Measurements from ENCODE around the gene WFDC9.
"Not testable (repeated sequence)": the region's sequence is repeated elsewhere in the genome, so short reads cannot be mapped to it uniquely, and the experiment has no call there.

WFDC9 gene

DNA sequence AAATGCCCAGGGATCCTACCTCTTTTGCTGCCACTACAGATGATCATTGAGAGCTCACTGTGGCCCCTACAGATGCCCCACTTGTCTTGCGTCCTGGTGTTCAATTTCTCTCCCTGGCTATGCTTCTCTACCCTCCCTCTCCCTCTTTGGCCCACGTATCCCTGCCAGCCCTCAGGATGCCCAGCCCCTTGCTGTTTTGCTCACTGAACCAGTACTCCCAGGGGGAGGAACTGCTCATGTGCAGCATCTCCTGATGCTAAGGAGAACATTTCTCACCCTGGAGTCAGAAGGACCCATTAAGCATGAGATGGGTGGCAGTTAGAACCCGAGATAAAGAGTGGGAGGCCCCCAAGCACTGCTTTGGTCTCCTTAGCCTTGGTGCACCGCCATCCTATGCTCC is at the start of gene WFDC9:
TSS of gene WFDC9 (minus strand) at position 101 of the 400 bp plus-strand sequence. CDS start 21,103 bp downstream, outside the sequence.
- DNase-seq (ENCODE audit: low spot score): no peak

DNA sequence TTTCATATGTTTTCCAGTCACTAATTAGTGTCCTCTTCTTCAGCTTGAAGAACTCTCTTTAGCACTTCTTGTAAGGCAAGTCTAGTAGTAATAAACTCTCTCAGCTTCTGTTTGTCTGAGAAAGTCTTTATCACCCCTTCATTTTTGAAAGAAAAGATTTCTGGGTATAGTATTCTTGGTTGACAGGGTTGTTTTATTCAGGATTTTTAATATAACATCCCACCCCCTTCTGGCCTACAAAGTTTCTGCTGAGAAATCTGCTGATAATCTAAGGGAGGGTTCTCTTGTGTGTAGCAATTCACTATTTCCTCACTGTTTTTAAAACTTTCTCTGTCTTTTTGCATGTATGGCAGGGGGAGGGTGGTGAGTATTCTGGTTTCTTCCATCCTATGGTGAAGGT is 48.6 kb upstream of the WFDC9 start:
- DNase-seq (ENCODE audit: low spot score): no peak

GRCh38 chr20:45672765-45673164 is 41.7 kb upstream of the WFDC9 start:
- DNase-seq (ENCODE audit: low spot score): no peak

DNA sequence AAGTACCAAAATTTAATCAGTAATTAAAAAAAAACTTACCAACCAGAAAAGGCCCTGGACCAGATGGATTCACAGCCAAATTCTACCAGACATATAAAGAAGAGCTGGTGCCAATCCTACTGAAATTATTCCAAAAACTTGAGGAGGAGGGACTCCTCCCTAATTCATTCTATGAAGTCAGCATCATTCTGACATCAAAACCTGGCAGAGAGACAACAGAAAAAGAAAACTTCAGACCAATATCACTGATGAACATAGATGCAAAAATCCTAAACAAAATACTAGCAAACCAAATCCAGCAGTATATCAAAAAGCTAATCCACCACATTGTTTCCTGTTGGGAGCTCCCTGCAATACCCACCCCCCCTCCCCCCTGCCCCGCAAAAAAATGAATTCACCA is 39.1 kb upstream of the WFDC9 start, which contains the start of gene WFDC11:
TSS of gene WFDC11 (minus strand) at position 101 of the 400 bp plus-strand sequence. CDS start 19,639 bp downstream, outside the sequence.
- no peak for DNase-seq (ENCODE audit: low spot score)

DNA sequence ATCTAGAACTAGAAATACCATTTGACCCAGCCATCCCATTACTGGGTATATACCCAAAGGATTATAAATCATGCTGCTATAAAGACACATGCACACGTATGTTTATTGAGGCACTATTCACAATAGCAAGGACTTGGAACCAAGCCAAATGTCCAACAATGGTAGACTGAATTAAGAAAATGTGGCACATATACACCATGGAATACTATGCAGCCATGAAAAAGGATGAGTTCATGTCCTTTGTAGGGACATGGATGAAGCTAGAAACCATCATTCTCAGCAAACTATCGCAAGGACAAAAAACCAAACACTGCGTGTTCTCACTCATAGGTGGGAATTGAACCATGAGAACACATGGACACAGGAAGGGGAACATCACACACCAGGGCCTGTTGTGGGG is 26.0 kb upstream of the WFDC9 start:
- not testable (repeated sequence) for DNase-seq (ENCODE audit: low spot score)

DNA sequence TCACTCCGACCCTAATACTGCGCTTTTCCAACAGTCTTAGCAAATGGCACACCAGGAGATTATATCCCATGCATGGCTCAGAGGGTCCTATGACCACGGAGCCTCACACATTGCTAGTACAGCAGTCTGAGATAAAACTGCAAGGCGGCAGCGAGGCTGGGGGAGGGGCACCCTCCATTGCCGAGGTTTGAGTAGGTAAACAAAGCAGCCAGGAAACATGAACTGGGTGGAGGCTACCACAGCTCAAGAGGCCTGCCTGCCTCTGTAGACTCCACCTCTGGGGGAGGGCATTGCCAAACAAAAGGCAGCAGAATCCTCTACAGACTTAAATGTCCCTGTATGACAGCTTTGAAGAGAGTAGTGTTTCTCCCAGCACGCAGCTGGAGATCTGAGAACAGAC is 20.6 kb upstream of the WFDC9 start:
- not testable (repeated sequence) for DNase-seq (ENCODE audit: low spot score)

- DNase-seq (ENCODE audit: low spot score): no peak
Observed at GRCh38 chr20:45649312-45649863, 18.3 kb upstream of the WFDC9 start.

GRCh38 chr20:45647441-45648050 is 16.5 kb upstream of the WFDC9 start:
- DNase-seq (ENCODE audit: low spot score): no peak

DNA sequence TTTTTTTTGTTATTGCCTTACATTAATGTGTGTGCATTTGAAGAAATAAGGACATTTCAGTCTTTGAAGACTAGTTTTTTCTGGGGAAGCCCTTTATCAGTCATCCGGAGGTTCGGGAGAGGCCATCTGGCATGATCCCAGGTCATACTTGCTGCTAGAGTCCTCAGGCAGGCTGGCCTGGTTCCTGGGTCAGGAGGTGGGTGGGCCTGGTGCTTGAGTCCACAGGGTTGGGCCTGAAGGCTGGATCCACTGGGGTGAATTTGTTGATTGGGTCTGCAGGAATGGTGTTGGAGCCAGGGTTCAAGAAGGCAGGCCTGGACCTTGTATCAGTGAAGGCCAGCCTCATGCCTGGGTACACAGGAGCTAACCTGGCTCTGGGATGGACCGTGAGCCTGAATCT is 15.8 kb upstream of the WFDC9 start:
- DNase-seq (ENCODE audit: low spot score): no peak

GRCh38 chr20:45645869-45646268 is 14.8 kb upstream of the WFDC9 start:
- not testable (repeated sequence) for DNase-seq (ENCODE audit: low spot score)

DNA sequence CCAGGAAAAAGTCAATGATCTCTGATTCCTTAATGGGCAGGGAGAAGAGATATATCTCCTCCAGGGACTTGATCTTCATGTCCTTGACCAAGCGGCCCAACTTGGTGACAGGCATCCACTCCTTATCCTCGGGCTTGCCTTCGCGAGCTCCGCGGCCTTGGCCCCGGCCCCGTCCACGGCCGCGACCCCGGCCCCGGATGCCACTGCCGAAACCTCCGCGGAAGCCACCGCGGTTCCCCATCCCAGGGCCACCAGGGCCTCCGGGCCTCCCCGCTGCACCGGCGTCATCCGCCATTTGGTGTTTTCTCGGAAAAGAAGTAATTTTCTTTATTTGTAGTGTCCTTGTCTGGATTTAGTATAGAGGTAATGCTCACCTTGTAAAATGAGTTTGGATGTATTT is 10.0 kb upstream of the WFDC9 start:
- not testable (repeated sequence) for DNase-seq (ENCODE audit: low spot score)

- DNase-seq (ENCODE audit: low spot score): no peak
Observed at GRCh38 chr20:45639687-45640086, 8.6 kb upstream of the WFDC9 start.

DNA sequence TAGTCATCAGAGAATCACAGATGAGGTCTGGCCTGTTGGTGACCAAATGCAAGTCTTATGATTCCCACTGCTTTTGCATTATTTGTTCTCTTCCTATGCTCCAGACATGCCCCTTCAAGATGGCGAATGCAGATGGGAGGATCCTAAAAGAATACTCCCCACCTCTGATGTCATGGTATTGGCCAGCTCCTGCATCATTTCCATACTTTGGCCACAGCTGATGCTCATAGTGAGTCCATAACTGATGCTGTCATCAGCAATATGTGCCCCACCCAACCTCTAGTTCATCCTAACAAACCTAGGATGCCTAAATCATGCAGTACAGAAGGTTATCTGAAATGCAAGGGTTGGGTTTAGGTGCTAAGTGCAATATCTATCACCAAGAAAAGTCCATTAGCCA is 5.4 kb upstream of the WFDC9 start:
- DNase-seq (ENCODE audit: low spot score): no peak

GRCh38 chr20:45630371-45630770 is 713 bp downstream of the WFDC9 start:
- DNase-seq (ENCODE audit: low spot score): no peak

- DNase-seq (ENCODE audit: low spot score): peak; percentile 74
Observed at GRCh38 chr20:45629496-45630100, 1.5 kb downstream of the WFDC9 start, which contains the start of gene WFDC10A. Gene WFDC10A (plus strand): TSS chr20:45629739. CDS start chr20:45629814, 75 bp downstream.

DNA sequence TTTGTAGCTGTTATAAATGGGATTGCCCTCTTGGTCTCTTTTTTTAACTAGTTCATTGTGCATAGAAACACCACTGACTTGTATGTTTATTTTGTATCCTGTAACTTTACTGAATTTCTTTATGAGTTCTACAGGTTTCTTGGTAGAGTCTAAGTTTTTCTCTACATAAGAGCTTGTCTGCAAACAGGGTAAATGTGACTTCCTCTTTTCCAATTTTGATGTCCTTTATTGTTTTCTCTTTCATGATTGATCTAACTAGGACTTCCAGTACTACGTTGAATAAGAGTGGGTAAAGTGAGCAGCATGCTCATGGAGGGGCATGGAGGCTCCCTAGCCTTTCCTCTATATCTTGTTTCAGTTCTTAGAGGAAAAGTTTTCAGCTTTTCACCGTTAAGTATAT is 4.5 kb downstream of the WFDC9 start:
- no peak for DNase-seq (ENCODE audit: low spot score)

DNA sequence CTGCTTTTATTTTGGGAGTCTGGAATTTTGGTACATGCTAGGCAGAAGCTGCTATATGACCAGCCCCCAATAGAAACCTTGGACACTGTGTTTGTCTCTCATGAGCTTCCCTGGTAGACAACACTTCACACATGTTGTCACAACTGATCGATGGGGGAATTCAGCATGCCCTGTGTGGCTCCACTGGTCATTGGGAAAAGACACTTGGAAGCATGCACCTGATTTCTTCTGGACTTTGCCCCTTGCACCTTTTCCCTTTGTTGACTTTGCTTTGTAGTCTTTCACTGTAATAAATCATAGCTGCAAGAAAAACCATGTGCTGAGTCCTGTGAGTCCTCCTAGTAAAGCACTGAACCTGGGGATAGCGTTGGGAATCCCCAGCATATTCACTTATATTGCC is 9.5 kb downstream of the WFDC9 start:
- no peak for DNase-seq (ENCODE audit: low spot score)

DNA sequence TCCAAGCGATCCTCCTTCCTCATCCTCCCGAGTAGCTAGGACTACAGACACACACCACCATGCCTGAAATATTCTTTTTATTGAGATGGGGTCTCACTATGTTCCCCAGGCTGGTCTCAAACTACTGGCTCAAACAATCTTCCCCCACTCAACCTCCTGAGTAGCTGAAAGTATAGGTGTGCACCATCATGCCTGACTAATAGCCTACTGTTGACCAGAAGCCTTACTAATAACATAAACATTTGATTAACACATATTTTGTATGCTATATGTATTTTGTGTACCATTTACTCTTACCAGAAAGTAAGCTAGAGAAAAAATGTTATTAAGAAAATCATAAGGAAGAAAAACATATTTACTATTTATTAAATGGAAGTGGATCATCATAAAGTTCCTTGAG is 13.5 kb downstream of the WFDC9 start:
- no peak for DNase-seq (ENCODE audit: low spot score)

GRCh38 chr20:45612314-45612713 is 18.8 kb downstream of the WFDC9 start:
- DNase-seq (ENCODE audit: low spot score): no peak

- DNase-seq (ENCODE audit: low spot score): peak; percentile 42
Observed at GRCh38 chr20:45611054-45611453, 20.0 kb downstream of the WFDC9 start.

- no peak for DNase-seq (ENCODE audit: low spot score)
Observed at GRCh38 chr20:45607810-45608209, 23.3 kb downstream of the WFDC9 start.

DNA sequence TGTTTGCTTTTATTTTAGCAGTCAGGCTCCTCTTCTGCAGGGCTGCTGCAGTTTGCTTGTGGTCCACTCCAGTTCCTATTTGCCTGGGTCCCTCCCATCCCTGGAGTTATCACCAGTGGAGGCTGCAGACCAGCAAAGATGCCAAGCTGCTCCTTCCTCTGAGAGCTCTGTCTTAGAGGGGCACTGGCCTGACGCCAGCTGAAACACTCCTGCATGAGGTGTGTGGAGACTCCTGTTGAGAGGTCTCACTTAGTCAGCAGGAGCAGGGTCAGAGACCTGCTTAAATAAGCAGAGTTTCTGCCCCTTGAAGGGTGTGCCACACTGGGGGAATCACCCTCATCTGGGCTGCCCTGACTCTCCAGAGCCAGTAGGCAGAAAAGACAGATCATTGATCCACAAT is 35.8 kb downstream of the WFDC9 start:
- DNase-seq (ENCODE audit: low spot score): no peak

DNA sequence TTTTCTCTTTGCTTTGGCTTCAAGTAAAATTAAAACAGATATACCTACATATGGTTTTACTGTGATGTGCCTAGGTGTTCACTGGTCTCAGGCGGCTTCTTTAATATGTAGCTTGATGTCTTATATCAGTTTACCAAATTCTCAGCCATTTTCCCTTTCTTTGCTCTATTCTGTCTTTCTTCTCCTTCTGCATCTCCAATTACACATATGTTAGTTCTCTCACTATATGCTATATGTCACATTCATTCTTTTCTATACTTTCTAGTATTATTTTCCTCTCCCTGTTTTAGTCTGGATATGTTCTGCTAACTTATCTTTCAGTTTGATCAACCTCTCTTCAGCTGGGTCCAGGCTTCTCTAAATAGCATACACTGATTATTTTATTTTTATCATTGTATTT is 37.6 kb downstream of the WFDC9 start:
- no peak for DNase-seq (ENCODE audit: low spot score)

All from AG20443 (cell line).